Measurements from ENCODE around the gene TMEM273. TPM values are rescaled to one million over a fixed set of nuclear protein-coding genes. Genes with fewer than 3 reads are reported as not detected.

TMEM273 gene
- total RNA-seq, 1 experiment from 2014 or later = not detected

DNA sequence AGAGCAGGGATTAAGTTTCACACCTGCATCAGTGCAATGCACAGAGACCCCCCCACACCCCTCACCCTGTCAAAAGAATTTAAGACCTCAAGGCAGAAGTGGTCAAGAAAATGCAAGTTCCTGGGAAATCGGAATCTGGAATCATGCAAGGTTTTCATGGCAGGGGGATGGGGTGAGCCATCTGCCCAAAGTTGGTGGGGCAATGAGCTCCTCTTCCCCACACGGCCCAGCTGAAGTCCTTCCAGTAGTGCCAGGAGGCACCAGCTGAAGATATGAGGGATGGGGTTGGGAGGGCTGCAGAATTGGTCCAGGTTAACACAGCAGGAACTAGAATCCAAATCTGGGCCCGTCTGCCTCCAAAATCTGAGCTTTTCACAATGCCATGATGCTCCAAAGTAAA lies 25.0 kb upstream of the TMEM273 start:
- no peak overlapping the region for H3K4me3 ChIP-seq (ENCODE audit: low read length)

DNA sequence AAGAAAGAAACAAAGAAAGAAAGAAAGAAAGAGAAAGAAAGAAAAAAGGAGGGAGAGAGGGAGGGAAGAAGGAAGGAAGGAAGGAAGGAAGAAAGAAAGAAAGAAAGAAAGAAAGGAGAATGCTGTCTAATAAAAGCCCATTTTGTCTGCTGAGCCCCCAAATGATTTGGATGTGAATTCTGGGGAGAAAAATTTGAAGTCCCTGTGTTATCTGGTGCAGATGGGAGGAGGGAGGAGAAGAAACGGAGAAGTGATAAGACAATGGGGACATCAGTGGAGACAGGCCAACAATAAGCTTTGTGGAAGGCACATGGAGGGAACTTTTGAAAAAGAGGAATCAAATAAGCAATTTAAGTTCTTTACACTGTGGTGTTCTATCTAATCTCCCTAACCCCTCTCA lies 24.6 kb upstream of the TMEM273 start:
- H3K27ac ChIP-seq (ENCODE audit: low read length) = no peak overlapping the region
- no peaks in the 10 kb centered on the region for H3K9me3 ChIP-seq (ENCODE audit: low read length)
- no peak overlapping the region for H2AFZ ChIP-seq (ENCODE audit: low read length)
- no peaks in the 10 kb centered on the region for H3K79me2 ChIP-seq (ENCODE audit: low read length)
- no peaks in the 10 kb centered on the region for H3K9me2 ChIP-seq (replicated peaks; ENCODE audit: insufficient read depth, low read length)
- H3K4me1 ChIP-seq (ENCODE audit: low read length) = peaks cover 48% of the 10 kb centered on the region
- no peak overlapping the region for H3K9ac ChIP-seq (ENCODE audit: low read length)
- no peaks in the 10 kb centered on the region for H4K20me1 ChIP-seq (ENCODE audit: insufficient read depth, low read depth, low read length)
- no peak for DNase-seq
- H3K4me2 ChIP-seq (ENCODE audit: low read depth, low read length, poor library complexity, severe bottlenecking) = peak overlapping the region; percentile 22
- no peaks in the 10 kb centered on the region for H3K27me3 ChIP-seq (ENCODE audit: low read length)
- H3K4me3 ChIP-seq (ENCODE audit: low read length) = no peak overlapping the region
- no peaks in the 10 kb centered on the region for H3K36me3 ChIP-seq (ENCODE audit: insufficient read depth, low read length)

More for the DNA sequence above, 25.0 kb upstream of the TMEM273 start:
- Histone ChIP-seq H4K20me1 (ENCODE audit: insufficient read depth, low read depth, low read length) (no peaks in the 10 kb centered on the region), H3K9me3 (ENCODE audit: low read length) (no peaks in the 10 kb centered on the region), H3K27ac (ENCODE audit: low read length) (no peak overlapping the region), H2AFZ (ENCODE audit: low read length) (no peak overlapping the region), H3K4me2 (ENCODE audit: low read depth, low read length, poor library complexity, severe bottlenecking) (peak overlapping the region; percentile 22), H3K36me3 (ENCODE audit: insufficient read depth, low read length) (no peaks in the 10 kb centered on the region), H3K9ac (ENCODE audit: low read length) (no peak overlapping the region), H3K79me2 (ENCODE audit: low read length) (no peaks in the 10 kb centered on the region), H3K4me1 (ENCODE audit: low read length) (peaks cover 44% of the 10 kb centered on the region), H3K9me2 (replicated peaks; ENCODE audit: insufficient read depth, low read length) (no peaks in the 10 kb centered on the region), H3K27me3 (ENCODE audit: low read length) (no peaks in the 10 kb centered on the region)
- DNase-seq = no peak

DNA sequence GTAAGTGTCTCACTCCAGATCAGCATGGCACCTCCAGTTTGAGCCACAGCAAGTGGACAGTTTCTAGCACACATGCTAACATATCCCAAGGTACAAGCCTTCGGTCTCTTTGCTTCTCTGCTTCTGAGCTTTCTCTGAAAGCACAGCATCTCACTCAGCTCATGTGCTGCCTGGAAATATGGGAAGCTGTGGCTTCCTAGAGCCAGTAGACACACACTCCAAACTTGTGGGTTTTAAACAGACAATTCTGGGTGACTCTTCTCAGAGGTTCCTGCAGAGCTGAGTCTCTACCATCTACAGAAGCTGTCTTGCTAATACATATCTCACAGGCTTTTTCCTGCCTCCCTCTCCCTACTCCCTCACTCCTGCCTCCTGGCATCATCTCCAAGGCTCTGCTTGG lies 23.9 kb upstream of the TMEM273 start:
- DNase-seq = no peak

DNA sequence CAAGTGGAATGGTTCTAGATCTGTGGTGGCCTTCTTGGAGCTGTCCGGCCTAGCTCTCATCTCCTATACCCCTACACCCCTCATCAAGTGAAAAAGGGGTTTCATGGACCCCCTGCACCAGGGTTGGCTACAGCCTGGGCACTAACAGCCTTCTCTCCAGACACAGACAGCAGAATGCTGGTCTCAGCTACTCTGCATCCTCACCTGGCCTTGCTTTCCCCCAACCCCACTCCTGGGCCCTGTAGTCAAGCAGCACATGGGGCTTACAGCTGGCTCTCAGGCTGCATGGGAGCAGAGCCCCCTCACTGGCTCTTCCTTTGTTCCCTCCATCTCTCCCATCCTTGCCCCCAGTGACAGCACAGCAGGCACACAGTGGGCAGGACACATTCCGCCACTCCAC lies 20.8 kb upstream of the TMEM273 start:
- H3K79me2 ChIP-seq (ENCODE audit: low read length) = no peaks in the 10 kb centered on the region
- H3K9me2 ChIP-seq (replicated peaks; ENCODE audit: insufficient read depth, low read length) = no peaks in the 10 kb centered on the region
- no peaks in the 10 kb centered on the region for H3K36me3 ChIP-seq (ENCODE audit: insufficient read depth, low read length)
- H3K27me3 ChIP-seq (ENCODE audit: low read length) = no peaks in the 10 kb centered on the region
- no peak overlapping the region for H3K27ac ChIP-seq (ENCODE audit: low read length)
- no peaks in the 10 kb centered on the region for H3K9me3 ChIP-seq (ENCODE audit: low read length)
- no peaks in the 10 kb centered on the region for H4K20me1 ChIP-seq (ENCODE audit: insufficient read depth, low read depth, low read length)
- DNase-seq = no peak
- H3K4me1 ChIP-seq (ENCODE audit: low read length) = peaks cover 39% of the 10 kb centered on the region
- no peak overlapping the region for H3K9ac ChIP-seq (ENCODE audit: low read length)
- H2AFZ ChIP-seq (ENCODE audit: low read length) = no peak overlapping the region
- H3K4me3 ChIP-seq (ENCODE audit: low read length) = no peak overlapping the region
- no peak overlapping the region for H3K4me2 ChIP-seq (ENCODE audit: low read depth, low read length, poor library complexity, severe bottlenecking)

More for the DNA sequence above, 23.9 kb upstream of the TMEM273 start:
- Histone ChIP-seq H3K4me1 (ENCODE audit: low read length) (peaks cover 55% of the 10 kb centered on the region), H3K9ac (ENCODE audit: low read length) (no peak overlapping the region), H3K4me2 (ENCODE audit: low read depth, low read length, poor library complexity, severe bottlenecking) (no peak overlapping the region), H3K9me3 (ENCODE audit: low read length) (no peaks in the 10 kb centered on the region), H3K79me2 (ENCODE audit: low read length) (no peaks in the 10 kb centered on the region), H3K4me3 (ENCODE audit: low read length) (no peak overlapping the region), H4K20me1 (ENCODE audit: insufficient read depth, low read depth, low read length) (no peaks in the 10 kb centered on the region), H3K27me3 (ENCODE audit: low read length) (no peaks in the 10 kb centered on the region), H3K27ac (ENCODE audit: low read length) (no peak overlapping the region), H3K9me2 (replicated peaks; ENCODE audit: insufficient read depth, low read length) (no peaks in the 10 kb centered on the region), H3K36me3 (ENCODE audit: insufficient read depth, low read length) (no peaks in the 10 kb centered on the region), H2AFZ (ENCODE audit: low read length) (no peak overlapping the region)

DNA sequence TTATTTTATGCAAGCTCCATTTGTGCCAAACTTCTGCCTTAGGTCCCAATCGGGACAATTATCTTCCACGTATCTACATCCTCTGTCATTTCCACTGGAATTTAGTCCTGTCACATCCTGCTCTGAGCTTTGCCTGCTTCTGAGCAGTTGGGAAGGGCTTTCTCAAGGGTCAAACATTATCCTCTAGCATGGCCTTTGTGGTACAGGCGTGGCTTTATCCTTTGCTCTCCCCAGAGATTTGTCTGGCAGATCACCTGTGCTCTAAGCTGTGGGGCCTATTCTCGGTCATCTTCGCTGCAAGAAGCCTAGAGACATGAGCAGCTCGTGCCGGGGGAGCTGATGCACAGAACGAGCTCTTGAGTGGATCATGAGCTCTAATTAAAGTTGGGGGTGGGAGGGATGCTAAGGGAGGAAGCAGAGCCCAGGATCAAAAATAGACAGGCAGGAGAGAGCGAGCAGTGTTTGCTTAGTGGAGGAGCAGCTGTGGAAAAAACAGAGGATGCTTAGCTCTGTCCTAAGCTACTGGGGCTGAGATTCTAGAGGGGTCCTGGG lies 19.8 kb upstream of the TMEM273 start:
- Histone ChIP-seq H3K36me3 (ENCODE audit: insufficient read depth, low read length) (no peaks in the 10 kb centered on the region), H3K4me3 (ENCODE audit: low read length) (no peak overlapping the region), H4K20me1 (ENCODE audit: insufficient read depth, low read depth, low read length) (no peaks in the 10 kb centered on the region), H3K27ac (ENCODE audit: low read length) (no peak overlapping the region), H3K9me3 (ENCODE audit: low read length) (no peaks in the 10 kb centered on the region), H3K4me1 (ENCODE audit: low read length) (peaks cover 29% of the 10 kb centered on the region), H2AFZ (ENCODE audit: low read length) (no peak overlapping the region), H3K79me2 (ENCODE audit: low read length) (no peaks in the 10 kb centered on the region), H3K9ac (ENCODE audit: low read length) (no peak overlapping the region), H3K4me2 (ENCODE audit: low read depth, low read length, poor library complexity, severe bottlenecking) (no peak overlapping the region), H3K9me2 (replicated peaks; ENCODE audit: insufficient read depth, low read length) (no peaks in the 10 kb centered on the region), H3K27me3 (ENCODE audit: low read length) (no peaks in the 10 kb centered on the region)
- no peak for DNase-seq

DNA sequence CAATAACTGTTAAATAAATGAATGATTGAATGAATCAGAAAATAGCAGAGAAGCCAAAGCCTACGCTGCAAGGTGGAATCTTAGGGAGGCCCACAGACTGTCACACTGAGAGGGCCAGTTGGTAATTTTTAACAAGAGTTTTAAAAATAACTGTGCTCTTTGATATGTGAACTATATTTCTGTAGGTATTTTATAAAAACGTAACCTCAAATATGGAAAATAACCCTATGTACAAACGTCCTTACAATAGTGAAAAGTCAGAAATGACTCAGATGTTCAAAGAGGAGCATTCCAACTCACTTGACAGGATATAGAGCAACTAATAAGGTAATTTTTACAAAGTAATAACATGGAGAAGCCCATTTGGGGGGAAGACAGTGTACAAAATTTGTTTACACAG lies 18.9 kb upstream of the TMEM273 start:
- H3K36me3 ChIP-seq (ENCODE audit: insufficient read depth, low read length) = no peaks in the 10 kb centered on the region

DNA sequence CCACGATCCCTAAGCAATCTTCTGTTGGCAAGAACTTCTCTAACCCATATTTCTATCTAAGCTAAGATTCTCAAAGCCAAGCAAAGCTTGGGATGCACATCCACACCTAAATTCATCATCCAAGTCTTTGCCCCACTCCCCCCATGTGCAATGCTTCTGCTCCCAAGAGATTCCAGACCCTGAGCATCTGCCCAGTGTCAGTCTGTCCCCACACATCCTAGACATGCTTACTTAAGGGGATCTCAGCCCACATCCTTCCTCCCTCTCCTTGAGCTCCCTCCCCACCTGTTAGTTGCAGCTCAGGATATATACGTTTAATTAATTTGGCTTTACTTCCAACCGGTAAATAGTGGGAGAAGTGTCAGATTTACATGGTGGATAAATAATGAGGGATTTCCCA lies 17.0 kb upstream of the TMEM273 start:
- Histone ChIP-seq H3K4me1 (ENCODE audit: low read length) (peaks cover 19% of the 10 kb centered on the region), H3K4me2 (ENCODE audit: low read depth, low read length, poor library complexity, severe bottlenecking) (no peak overlapping the region), H4K20me1 (ENCODE audit: insufficient read depth, low read depth, low read length) (no peaks in the 10 kb centered on the region), H3K27ac (ENCODE audit: low read length) (no peak overlapping the region), H3K27me3 (ENCODE audit: low read length) (no peaks in the 10 kb centered on the region), H2AFZ (ENCODE audit: low read length) (no peak overlapping the region), H3K9ac (ENCODE audit: low read length) (no peak overlapping the region), H3K4me3 (ENCODE audit: low read length) (no peak overlapping the region), H3K79me2 (ENCODE audit: low read length) (no peaks in the 10 kb centered on the region), H3K9me2 (replicated peaks; ENCODE audit: insufficient read depth, low read length) (no peaks in the 10 kb centered on the region), H3K9me3 (ENCODE audit: low read length) (no peaks in the 10 kb centered on the region), H3K36me3 (ENCODE audit: insufficient read depth, low read length) (no peaks in the 10 kb centered on the region)
- DNase-seq = no peak

More for the DNA sequence above, 18.9 kb upstream of the TMEM273 start:
- Histone ChIP-seq H3K27me3 (ENCODE audit: low read length) (no peaks in the 10 kb centered on the region), H3K4me1 (ENCODE audit: low read length) (peaks cover 22% of the 10 kb centered on the region), H4K20me1 (ENCODE audit: insufficient read depth, low read depth, low read length) (no peaks in the 10 kb centered on the region), H3K27ac (ENCODE audit: low read length) (no peak overlapping the region), H3K79me2 (ENCODE audit: low read length) (no peaks in the 10 kb centered on the region), H3K4me2 (ENCODE audit: low read depth, low read length, poor library complexity, severe bottlenecking) (no peak overlapping the region), H3K9ac (ENCODE audit: low read length) (no peak overlapping the region), H3K4me3 (ENCODE audit: low read length) (no peak overlapping the region), H3K9me3 (ENCODE audit: low read length) (no peaks in the 10 kb centered on the region), H3K9me2 (replicated peaks; ENCODE audit: insufficient read depth, low read length) (no peaks in the 10 kb centered on the region), H2AFZ (ENCODE audit: low read length) (no peak overlapping the region)
- DNase-seq = no peak

DNA sequence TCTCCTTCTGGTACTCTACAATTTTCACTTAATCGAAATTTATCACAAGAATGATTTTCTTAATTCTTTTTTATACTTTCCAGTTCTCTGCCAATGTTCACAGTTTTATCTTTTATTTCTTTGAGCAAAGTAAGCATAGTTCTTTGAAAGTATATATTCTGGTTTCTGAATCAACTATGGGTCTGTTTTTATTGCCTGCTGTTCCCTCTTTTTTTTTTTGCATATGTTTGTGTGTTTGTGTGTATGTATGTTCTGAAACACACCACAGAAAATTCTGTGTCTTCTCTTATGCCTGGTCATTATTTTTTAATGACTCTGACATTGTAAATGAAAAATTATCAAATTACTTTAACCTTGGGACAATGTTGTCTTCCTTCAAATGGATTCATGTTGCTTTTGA lies 15.9 kb upstream of the TMEM273 start:
- peaks cover 19% of the 10 kb centered on the region for H3K4me1 ChIP-seq (ENCODE audit: low read length)
- H3K9me2 ChIP-seq (replicated peaks; ENCODE audit: insufficient read depth, low read length) = no peaks in the 10 kb centered on the region

DNA sequence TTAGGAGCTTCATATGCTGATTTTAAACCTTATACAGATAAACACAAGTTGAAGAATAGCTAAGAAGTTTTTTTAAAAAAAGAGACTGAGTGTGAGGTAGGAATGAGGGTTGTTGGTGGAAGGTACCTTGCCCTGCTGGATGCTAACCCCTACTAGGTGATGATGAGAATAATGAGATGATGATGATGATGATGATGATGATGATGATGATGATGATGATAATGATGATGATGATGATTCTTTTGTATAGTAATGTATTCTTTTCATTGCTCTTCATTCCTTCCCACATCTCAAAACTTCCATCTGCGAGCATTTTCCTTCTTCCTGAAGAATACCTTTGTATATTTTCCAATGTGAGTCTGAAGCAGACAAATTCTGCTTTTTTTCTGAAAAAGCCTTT lies 14.1 kb upstream of the TMEM273 start:
- H3K4me3 ChIP-seq (ENCODE audit: low read length) = no peak overlapping the region
- no peaks in the 10 kb centered on the region for H3K36me3 ChIP-seq (ENCODE audit: insufficient read depth, low read length)
- no peaks in the 10 kb centered on the region for H3K9me3 ChIP-seq (ENCODE audit: low read length)
- H3K27me3 ChIP-seq (ENCODE audit: low read length) = no peaks in the 10 kb centered on the region
- no peaks in the 10 kb centered on the region for H3K9me2 ChIP-seq (replicated peaks; ENCODE audit: insufficient read depth, low read length)
- H3K27ac ChIP-seq (ENCODE audit: low read length) = no peak overlapping the region
- H3K79me2 ChIP-seq (ENCODE audit: low read length) = no peaks in the 10 kb centered on the region
- no peak overlapping the region for H3K9ac ChIP-seq (ENCODE audit: low read length)
- H3K4me2 ChIP-seq (ENCODE audit: low read depth, low read length, poor library complexity, severe bottlenecking) = no peak overlapping the region
- H3K4me1 ChIP-seq (ENCODE audit: low read length) = peaks cover 2% of the 10 kb centered on the region; the same call in 1 of the 2 replicates
- DNase-seq = no peak
- no peaks in the 10 kb centered on the region for H4K20me1 ChIP-seq (ENCODE audit: insufficient read depth, low read depth, low read length)
- no peak overlapping the region for H2AFZ ChIP-seq (ENCODE audit: low read length)

More for the DNA sequence above, 15.9 kb upstream of the TMEM273 start:
- H3K27ac ChIP-seq (ENCODE audit: low read length) = no peak overlapping the region
- H3K36me3 ChIP-seq (ENCODE audit: insufficient read depth, low read length) = no peaks in the 10 kb centered on the region
- H2AFZ ChIP-seq (ENCODE audit: low read length) = no peak overlapping the region
- DNase-seq = no peak
- no peaks in the 10 kb centered on the region for H3K79me2 ChIP-seq (ENCODE audit: low read length)
- no peaks in the 10 kb centered on the region for H3K9me3 ChIP-seq (ENCODE audit: low read length)
- no peak overlapping the region for H3K4me2 ChIP-seq (ENCODE audit: low read depth, low read length, poor library complexity, severe bottlenecking)
- H4K20me1 ChIP-seq (ENCODE audit: insufficient read depth, low read depth, low read length) = no peaks in the 10 kb centered on the region
- no peaks in the 10 kb centered on the region for H3K27me3 ChIP-seq (ENCODE audit: low read length)
- H3K4me3 ChIP-seq (ENCODE audit: low read length) = no peak overlapping the region
- no peak overlapping the region for H3K9ac ChIP-seq (ENCODE audit: low read length)

Data from Karpas-422 (cell line).